Measurements from ENCODE around the gene DRG2. TPM values are rescaled to one million over a fixed set of nuclear protein-coding genes. Genes with fewer than 3 reads are reported as not detected.

Gene DRG2
- total RNA-seq, 6 donors from 2014 or later = 28.7 to 40.9 (median 33.5) TPM

DNA sequence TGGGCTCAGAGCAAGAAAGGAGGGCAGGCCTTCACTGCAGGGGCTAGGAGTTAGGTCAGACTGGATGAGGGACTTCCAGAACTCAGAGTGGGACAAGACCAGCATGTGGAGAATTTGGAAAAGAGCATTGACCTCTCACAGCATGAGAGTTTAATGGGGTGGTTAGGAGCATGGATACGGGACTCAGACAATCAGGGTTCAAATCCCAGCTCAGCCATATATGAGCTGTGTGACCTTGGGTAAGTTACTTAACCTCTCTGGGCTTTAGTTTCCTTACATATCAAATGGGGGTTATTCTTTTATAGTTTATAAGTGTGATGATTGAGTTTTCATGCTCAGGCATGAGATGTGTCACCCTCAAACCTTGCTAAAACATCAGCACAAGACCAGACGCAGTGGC, 58.5 kb downstream of the DRG2 start:
- peaks cover 0 to 10% (median 2%) of the 10 kb centered on the region in 4 donors for H3K4me1 ChIP-seq
- no peak overlapping the region for H3K4me3 ChIP-seq
- 94 to 100% methylated on average over 2 of the region's 2 CpGs for WGBS, 2 donors
- no peak overlapping the region for H3K27ac ChIP-seq
- H3K27me3 ChIP-seq = no peaks in the 10 kb centered on the region
- no peak for TF ChIP-seq POLR2A (IDR thresholded peaks at IDR 0.05)
- TF ChIP-seq, protein P1, sequence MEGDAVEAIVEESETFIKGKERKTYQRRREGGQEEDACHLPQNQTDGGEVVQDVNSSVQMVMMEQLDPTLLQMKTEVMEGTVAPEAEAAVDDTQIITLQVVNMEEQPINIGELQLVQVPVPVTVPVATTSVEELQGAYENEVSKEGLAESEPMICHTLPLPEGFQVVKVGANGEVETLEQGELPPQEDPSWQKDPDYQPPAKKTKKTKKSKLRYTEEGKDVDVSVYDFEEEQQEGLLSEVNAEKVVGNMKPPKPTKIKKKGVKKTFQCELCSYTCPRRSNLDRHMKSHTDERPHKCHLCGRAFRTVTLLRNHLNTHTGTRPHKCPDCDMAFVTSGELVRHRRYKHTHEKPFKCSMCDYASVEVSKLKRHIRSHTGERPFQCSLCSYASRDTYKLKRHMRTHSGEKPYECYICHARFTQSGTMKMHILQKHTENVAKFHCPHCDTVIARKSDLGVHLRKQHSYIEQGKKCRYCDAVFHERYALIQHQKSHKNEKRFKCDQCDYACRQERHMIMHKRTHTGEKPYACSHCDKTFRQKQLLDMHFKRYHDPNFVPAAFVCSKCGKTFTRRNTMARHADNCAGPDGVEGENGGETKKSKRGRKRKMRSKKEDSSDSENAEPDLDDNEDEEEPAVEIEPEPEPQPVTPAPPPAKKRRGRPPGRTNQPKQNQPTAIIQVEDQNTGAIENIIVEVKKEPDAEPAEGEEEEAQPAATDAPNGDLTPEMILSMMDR (IDR thresholded peaks at IDR 0.05) = no peak
- TF ChIP-seq POLR2AphosphoS5 (IDR thresholded peaks at IDR 0.05) = no peak
- no peaks in the 10 kb centered on the region for H3K9me3 ChIP-seq
- DNase-seq (no peak), ATAC-seq (ENCODE audit: low FRiP score in 2 of 2) (no peak)
- no peaks in the 10 kb centered on the region for H3K36me3 ChIP-seq

DNA sequence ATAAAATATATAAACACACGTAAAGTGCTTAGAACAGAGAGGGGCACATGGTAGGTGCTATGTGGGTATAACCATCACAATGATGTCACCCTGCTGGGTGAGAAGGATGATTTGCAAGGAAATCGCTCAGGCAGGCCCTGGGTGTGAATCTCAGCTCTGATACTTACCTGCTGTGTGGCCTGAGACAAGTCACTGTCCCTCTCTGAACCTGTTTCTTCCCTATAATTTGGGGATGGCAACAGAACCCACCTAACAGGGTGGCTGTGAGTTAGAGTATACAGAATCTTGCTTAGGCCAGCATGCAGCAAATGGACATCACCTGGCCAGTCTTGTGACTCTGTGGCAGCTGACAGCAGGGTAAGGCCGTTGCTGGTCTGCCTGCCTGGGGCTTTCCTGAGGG, 59.2 kb downstream of the DRG2 start:
- ATAC-seq (ENCODE audit: low FRiP score in 2 of 2) (no peak), DNase-seq (no peak)
- Histone ChIP-seq H3K27ac (no peak overlapping the region), H3K4me3 (no peak overlapping the region), H3K9me3 (no peaks in the 10 kb centered on the region), H3K4me1 (peaks cover 0 to 10% (median 1%) of the 10 kb centered on the region in 4 donors), H3K36me3 (no peaks in the 10 kb centered on the region), H3K27me3 (no peaks in the 10 kb centered on the region)
- TF ChIP-seq POLR2AphosphoS5 (IDR thresholded peaks at IDR 0.05) (no peak), POLR2A (IDR thresholded peaks at IDR 0.05) (no peak), EP300 (IDR thresholded peaks at IDR 0.05) (no peak)
- TF ChIP-seq, protein P1 (IDR thresholded peaks at IDR 0.05) = no peak
- 87 to 89% methylated on average over 3 of the region's 3 CpGs for WGBS, 2 donors

DNA sequence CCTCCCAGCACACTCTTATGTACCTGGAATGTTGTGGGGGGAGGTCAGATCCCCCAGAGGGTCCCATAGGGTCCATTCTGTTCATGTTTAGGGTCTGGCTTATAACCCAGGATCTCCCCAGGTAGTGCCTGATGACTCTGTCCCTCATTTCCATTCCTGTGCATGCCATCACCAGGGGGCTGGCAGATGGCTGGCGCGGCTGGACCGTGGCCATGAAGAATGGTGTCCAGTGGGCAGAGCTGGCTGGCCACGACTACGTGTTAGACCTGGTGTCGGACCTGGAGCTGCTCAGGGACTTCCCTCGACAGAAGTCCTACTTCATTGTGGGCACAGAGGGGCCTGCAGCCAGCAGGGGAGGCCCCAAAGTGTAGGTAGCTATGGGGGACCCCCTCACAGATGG, 60.8 kb downstream of the DRG2 start:
- no peaks in the 10 kb centered on the region for H3K9me3 ChIP-seq
- no peak overlapping the region for H3K4me3 ChIP-seq
- WGBS, 2 donors = 93 to 95% methylated on average over 7 of the region's 7 CpGs
- H3K27ac ChIP-seq = no peak overlapping the region
- TF ChIP-seq, protein P1 (IDR thresholded peaks at IDR 0.05) = no peak
- TF ChIP-seq EP300 (IDR thresholded peaks at IDR 0.05) (no peak), POLR2AphosphoS5 (IDR thresholded peaks at IDR 0.05) (no peak), POLR2A (IDR thresholded peaks at IDR 0.05) (no peak)
- no peak for ATAC-seq (ENCODE audit: low FRiP score in 2 of 2)
- peaks cover 9 to 16% (median 13%) of the 10 kb centered on the region in 4 donors for H3K4me1 ChIP-seq
- no peaks in the 10 kb centered on the region for H3K36me3 ChIP-seq
- no peaks in the 10 kb centered on the region for H3K27me3 ChIP-seq
- peak in 1 of 2 donors; percentile 63 for DNase-seq

DNA sequence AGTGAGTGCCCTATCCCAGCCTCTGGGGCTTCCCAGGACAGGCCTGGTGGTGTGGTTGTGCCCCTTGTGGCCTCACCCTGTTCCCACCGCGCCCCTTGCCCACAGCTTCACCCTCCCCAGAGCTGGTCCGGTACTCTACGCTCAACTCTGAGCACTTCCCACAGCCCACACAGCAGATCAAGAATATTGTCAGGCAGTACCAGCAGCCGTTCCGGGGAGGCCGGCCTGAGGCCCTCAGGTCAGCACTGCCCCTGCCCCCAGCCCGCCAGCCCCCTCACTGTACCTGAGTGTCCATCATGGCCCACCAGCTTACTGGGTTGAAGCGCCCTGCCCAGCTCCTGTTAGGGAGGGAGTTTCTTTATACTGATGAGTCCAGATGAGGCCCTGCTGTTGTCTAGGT, 63.5 kb downstream of the DRG2 start:
- DNase-seq (peak in 1 of 2 donors; percentile 57), ATAC-seq (ENCODE audit: low FRiP score in 2 of 2) (no peak)
- Histone ChIP-seq H3K27me3 (no peaks in the 10 kb centered on the region), H3K27ac (no peak overlapping the region), H3K4me1 (peaks cover 9 to 21% (median 14%) of the 10 kb centered on the region in 4 donors), H3K4me3 (no peak overlapping the region), H3K9me3 (no peaks in the 10 kb centered on the region), H3K36me3 (no peaks in the 10 kb centered on the region)
- TF ChIP-seq POLR2A (IDR thresholded peaks at IDR 0.05) (no peak), POLR2AphosphoS5 (IDR thresholded peaks at IDR 0.05) (no peak), EP300 (IDR thresholded peaks at IDR 0.05) (no peak)
- TF ChIP-seq, protein P1 (IDR thresholded peaks at IDR 0.05) = no peak
- WGBS, 2 donors = 90 to 97% methylated on average over 8 to 9 of the region's 9 CpGs

DNA sequence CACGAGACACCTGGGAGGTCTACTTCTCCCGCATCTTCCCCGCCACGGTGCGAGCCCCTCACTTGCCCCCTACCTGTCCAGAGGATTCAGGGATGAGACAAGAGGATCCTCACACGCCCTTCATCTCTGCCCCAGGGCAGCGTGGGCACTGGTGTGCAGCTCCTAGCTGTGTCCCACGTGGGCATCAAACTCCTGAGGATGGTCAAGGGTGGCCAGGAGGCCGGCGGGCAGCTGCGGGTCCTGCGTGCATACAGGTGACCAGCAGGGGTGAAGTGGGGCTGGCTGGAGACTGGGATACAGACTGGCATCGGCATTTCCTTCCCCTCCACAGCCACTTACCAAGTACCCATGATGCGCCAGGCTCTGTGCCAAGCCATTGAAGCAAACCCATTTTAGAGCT, 67.4 kb downstream of the DRG2 start:
- TF ChIP-seq POLR2A (IDR thresholded peaks at IDR 0.05) = no peak
- no peaks in the 10 kb centered on the region for H3K27me3 ChIP-seq
- DNase-seq (peak in 1 of 2 donors; percentile 78), ATAC-seq (ENCODE audit: low FRiP score in 2 of 2) (no peak)
- no peaks in the 10 kb centered on the region for H3K9me3 ChIP-seq
- H3K36me3 ChIP-seq = no peaks in the 10 kb centered on the region
- H3K4me3 ChIP-seq = no peak overlapping the region
- no peak overlapping the region for H3K27ac ChIP-seq
- H3K4me1 ChIP-seq = peaks cover 14 to 35% (median 26%) of the 10 kb centered on the region in 4 donors
- 85 to 87% methylated on average over 13 to 14 of the region's 14 CpGs for WGBS, 2 donors
